Hepatocyte (in vitro differentiated cells): ENCODE data around the gene SLC25A45. TPM values are rescaled to one million over a fixed set of nuclear protein-coding genes. Genes with fewer than 3 reads are reported as not detected.
A peak's percentile ranks its signal among the peaks of the same experiment; 100 is the strongest.

Source experiments
- DNase-seq: peaks from one replicate; pipeline ENCODE4 v3.0.0-alpha.2; 2016; ENCODE audit warnings: low spot score
- H2AFZ ChIP-seq: fragments of 200-600 bp; sonication (generic); 2 replicates; pipeline ENCODE4 v1.6.0; 2016; ENCODE audit warnings: antibody characterized with exemption, mild to moderate bottlenecking
- H3K27ac ChIP-seq: fragments of 200-600 bp; sonication (generic); 2 replicates; pipeline ENCODE4 v1.5.1; 2016; ENCODE audit warnings: mild to moderate bottlenecking
- H3K27me3 ChIP-seq: fragments of 200-600 bp; sonication (generic); 2 replicates; pipeline ENCODE4 v1.6.1; 2016
- H3K36me3 ChIP-seq: fragments of 200-600 bp; sonication (generic); replicated peaks from 2 replicates; pipeline ENCODE4 v1.5.1; 2016; ENCODE audit warnings: low read depth; ENCODE audit not compliant: insufficient read depth
- H3K4me1 ChIP-seq: fragments of 200-600 bp; sonication (generic); 2 replicates; pipeline ENCODE4 v1.5.1; 2016; ENCODE audit warnings: mild to moderate bottlenecking, moderate library complexity; ENCODE audit not compliant: insufficient read depth
- H3K4me2 ChIP-seq: fragments of 200-600 bp; sonication (generic); 2 replicates; pipeline ENCODE4 v1.6.0; 2016
- H3K4me3 ChIP-seq: fragments of 200-600 bp; sonication (generic); 2 replicates; pipeline ENCODE4 v1.5.1; 2016; ENCODE audit warnings: mild to moderate bottlenecking
- H3K79me2 ChIP-seq: fragments of 200-600 bp; sonication (generic); 2 replicates; pipeline ENCODE4 v1.6.0; 2017; ENCODE audit warnings: mild to moderate bottlenecking
- H3K9me2 ChIP-seq: fragments of 200-600 bp; sonication (generic); replicated peaks from 2 replicates; pipeline ENCODE4 v1.6.0; 2017; ENCODE audit warnings: mild to moderate bottlenecking; ENCODE audit not compliant: insufficient read depth
- H3K9me3 ChIP-seq: fragments of 200-600 bp; sonication (generic); 2 replicates; pipeline ENCODE4 v1.5.1; 2016; ENCODE audit warnings: low read depth, mild to moderate bottlenecking
- H4K20me1 ChIP-seq: fragments of 200-600 bp; sonication (generic); 2 replicates; pipeline ENCODE4 v1.6.0; 2016; ENCODE audit warnings: mild to moderate bottlenecking; ENCODE audit not compliant: insufficient read depth, poor library complexity, severe bottlenecking
- CTCF ChIP-seq: fragments of 200-600 bp; sonication (generic); IDR thresholded peaks from 2 replicates; pipeline ENCODE4 v1.5.1; 2016; ENCODE audit warnings: antibody characterized with exemption, mild to moderate bottlenecking; ENCODE audit not compliant: poor library complexity
- EZH2 ChIP-seq: fragments of 200-600 bp; sonication (generic); IDR thresholded peaks from 2 replicates; pipeline ENCODE4 v1.6.1; 2016; ENCODE audit warnings: antibody characterized with exemption, mild to moderate bottlenecking, borderline replicate concordance
- EZH2phosphoT487 ChIP-seq: fragments of 200-600 bp; sonication (generic); IDR thresholded peaks from one replicate; pipeline ENCODE4 v1.6.1; 2018; ENCODE audit warnings: antibody characterized with exemption, mild to moderate bottlenecking, low read depth, moderate library complexity; ENCODE audit not compliant: unreplicated experiment, severe bottlenecking
- WGBS: methylation state at CpG from one replicate; pipeline ENCODE4 v1.1.6; 2016; ENCODE audit warnings: low lambda C conversion rate; ENCODE audit errors: missing lambda C conversion rate; 5-methylcytosine and 5-hydroxymethylcytosine counted together
- polyA plus RNA-seq: library from polyadenylated mRNA; unstranded; fragments of >200 nt; fragmentation: Nextera tagmentation; extraction: Ambion mirVana; gene quantifications from 2 replicates; pipeline ENCODE4 v1.2.1, GENCODE V29; 2016
- total RNA-seq: library from RNA; depleted of rRNA; stranded (reverse); fragments of >200 nt; gene quantifications from 2 replicates; pipeline ENCODE4 v1.2.3, GENCODE V29; 2014

The SLC25A45 gene
- total and polyA plus RNA-seq, 2 experiments from 2014 or later, result 8.8 to 13.9 TPM

- no peaks in the 10 kb centered on the region for H4K20me1 ChIP-seq
- H3K4me2 ChIP-seq, result peak within 1 kb of the TSS; percentile 91
- peak within 1 kb of the TSS; percentile 99 for H3K27ac ChIP-seq
- no peaks in the 10 kb centered on the region for H3K9me3 ChIP-seq
- no peaks in the 10 kb centered on the region for H3K27me3 ChIP-seq
- peak; percentile 95 for DNase-seq
- WGBS, result 6% methylated on average over 70 of the region's 76 CpGs
- H3K79me2 ChIP-seq, result peaks cover 40% of the 10 kb centered on the region
- H2AFZ ChIP-seq, result peak within 1 kb of the TSS; percentile 76
- no peaks in the 10 kb centered on the region for H3K36me3 ChIP-seq
- no peak for TF ChIP-seq EZH2phosphoT487
- no peak for TF ChIP-seq EZH2
- TF ChIP-seq CTCF, result no peak
- peak within 1 kb of the TSS; percentile 73 for H3K4me3 ChIP-seq
- peaks cover 57% of the 10 kb centered on the region for H3K4me1 ChIP-seq
- no peaks in the 10 kb centered on the region for H3K9me2 ChIP-seq
Measured at GRCh38 chr11:65386307-65387140, 4.1 kb upstream of the SLC25A45 start, which contains the start of gene FRMD8. Gene FRMD8, plus strand, starts transcription at chr11:65386637. Its CDS starts 400 bp downstream, at chr11:65387037.

- no peaks in the 10 kb centered on the region for H4K20me1 ChIP-seq
- H3K4me1 ChIP-seq, result peaks cover 58% of the 10 kb centered on the region
- 61% methylated on average over 8 of the region's 8 CpGs for WGBS
Measured at GRCh38 chr11:65384301-65384889, 1.9 kb upstream of the SLC25A45 start.

GRCh38 chr11:65383778-65384177 is 1.3 kb upstream of the SLC25A45 start:
- Histone ChIP-seq H2AFZ (no peak overlapping the region), H3K9me2 (no peaks in the 10 kb centered on the region), H4K20me1 (no peaks in the 10 kb centered on the region), H3K4me1 (peaks cover 61% of the 10 kb centered on the region), H3K79me2 (peaks cover 26% of the 10 kb centered on the region), H3K27ac (peak overlapping the region; percentile 99), H3K4me2 (no peak overlapping the region), H3K9me3 (no peaks in the 10 kb centered on the region), H3K27me3 (no peaks in the 10 kb centered on the region), H3K4me3 (no peak overlapping the region), H3K36me3 (no peaks in the 10 kb centered on the region)
- 77% methylated on average over 6 of the region's 6 CpGs for WGBS
- TF ChIP-seq EZH2 (no peak), EZH2phosphoT487 (no peak), CTCF (no peak)
- DNase-seq, result no peak

More at GRCh38 chr11:65384301-65384889, 1.9 kb upstream of the SLC25A45 start:
- DNase-seq, result no peak
- no peak overlapping the region for H3K4me2 ChIP-seq
- peak overlapping the region; percentile 99 for H3K27ac ChIP-seq
- H3K27me3 ChIP-seq, result no peaks in the 10 kb centered on the region
- no peaks in the 10 kb centered on the region for H3K9me2 ChIP-seq
- no peaks in the 10 kb centered on the region for H3K36me3 ChIP-seq
- no peaks in the 10 kb centered on the region for H3K9me3 ChIP-seq
- no peak overlapping the region for H2AFZ ChIP-seq
- peaks cover 32% of the 10 kb centered on the region for H3K79me2 ChIP-seq
- no peak overlapping the region for H3K4me3 ChIP-seq
- TF ChIP-seq CTCF, result no peak
- no peak for TF ChIP-seq EZH2
- TF ChIP-seq EZH2phosphoT487, result no peak
